IPS-18c (cell line): ENCODE measurements around the gene UQCR10.
A peak's percentile ranks its signal among the peaks of the same experiment; 100 is the strongest.

Experiments
- H3K4me3 ChIP-seq: 2 replicates; pipeline ENCODE4 v1.7.0; 2013; ENCODE audit warnings: low read depth, mild to moderate bottlenecking, low read length, moderate library complexity; ENCODE audit not compliant: insufficient read depth
- H3K9me3 ChIP-seq: one replicate; pipeline ENCODE4 v1.6.1; 2013; ENCODE audit warnings: mild to moderate bottlenecking, low read length, moderate library complexity; ENCODE audit not compliant: control insufficient read depth, insufficient read depth

UQCR10 gene

GRCh38 chr22:29767171-29768051 lies at the start of gene UQCR10:
Gene UQCR10 (plus strand): TSS chr22:29767369. CDS start chr22:29767399, 30 bp downstream.
- Histone ChIP-seq H3K4me3 (peak within 1 kb of the TSS; percentile 90), H3K9me3 (no peaks in the 10 kb centered on the region)

GRCh38 chr22:29717789-29718188 lies 49.4 kb upstream of the UQCR10 start:
- Histone ChIP-seq H3K9me3 (no peaks in the 10 kb centered on the region), H3K4me3 (no peak overlapping the region)

GRCh38 chr22:29718949-29719898 lies 47.9 kb upstream of the UQCR10 start:
- no peak overlapping the region for H3K4me3 ChIP-seq
- no peaks in the 10 kb centered on the region for H3K9me3 ChIP-seq

GRCh38 chr22:29719899-29720645 lies 47.1 kb upstream of the UQCR10 start, which contains the start of gene CABP7:
Gene CABP7 (plus strand): TSS chr22:29720003. CDS start chr22:29720425, 422 bp downstream.
- Histone ChIP-seq H3K4me3 (peak within 1 kb of the TSS; percentile 25), H3K9me3 (no peaks in the 10 kb centered on the region)

GRCh38 chr22:29720811-29721323 lies 46.3 kb upstream of the UQCR10 start:
- H3K4me3 ChIP-seq: peak overlapping the region; percentile 25

GRCh38 chr22:29722151-29722550 lies 45.0 kb upstream of the UQCR10 start:
- no peaks in the 10 kb centered on the region for H3K9me3 ChIP-seq
- no peak overlapping the region for H3K4me3 ChIP-seq

More at GRCh38 chr22:29720811-29721323, 46.3 kb upstream of the UQCR10 start:
- no peaks in the 10 kb centered on the region for H3K9me3 ChIP-seq

- Histone ChIP-seq H3K4me3 (no peak overlapping the region), H3K9me3 (no peaks in the 10 kb centered on the region)
Observed at GRCh38 chr22:29722587-29722986, 44.6 kb upstream of the UQCR10 start.

- H3K9me3 ChIP-seq: no peaks in the 10 kb centered on the region
- H3K4me3 ChIP-seq: no peak overlapping the region
Observed at GRCh38 chr22:29723766-29724165, 43.4 kb upstream of the UQCR10 start.

GRCh38 chr22:29724843-29725242 lies 42.3 kb upstream of the UQCR10 start:
- Histone ChIP-seq H3K4me3 (no peak overlapping the region), H3K9me3 (no peaks in the 10 kb centered on the region)

GRCh38 chr22:29726106-29726505 lies 41.1 kb upstream of the UQCR10 start:
- no peak overlapping the region for H3K4me3 ChIP-seq

GRCh38 chr22:29726512-29727130 lies 40.5 kb upstream of the UQCR10 start:
- H3K9me3 ChIP-seq: no peaks in the 10 kb centered on the region
- H3K4me3 ChIP-seq: 0 out of 2 replicates have a peak overlapping the region, but pooled peaks have one; percentile 4

More at GRCh38 chr22:29726106-29726505, 41.1 kb upstream of the UQCR10 start:
- H3K9me3 ChIP-seq: no peaks in the 10 kb centered on the region

- H3K4me3 ChIP-seq: 0 out of 2 replicates have a peak overlapping the region, but pooled peaks have one; percentile 4
- H3K9me3 ChIP-seq: no peaks in the 10 kb centered on the region
Observed at GRCh38 chr22:29727131-29727523, 40.0 kb upstream of the UQCR10 start.

- no peaks in the 10 kb centered on the region for H3K9me3 ChIP-seq
- H3K4me3 ChIP-seq: no peak overlapping the region
Observed at GRCh38 chr22:29729161-29729560, 38.0 kb upstream of the UQCR10 start.

- Histone ChIP-seq H3K4me3 (no peak overlapping the region), H3K9me3 (no peaks in the 10 kb centered on the region)
Observed at GRCh38 chr22:29731058-29731850, 35.9 kb upstream of the UQCR10 start.

- Histone ChIP-seq H3K9me3 (no peaks in the 10 kb centered on the region), H3K4me3 (no peak overlapping the region)
Observed at GRCh38 chr22:29732883-29733282, 34.3 kb upstream of the UQCR10 start.
